ENCODE results near the gene PLA2G12A. TPM values are rescaled to one million over a fixed set of nuclear protein-coding genes. Genes with fewer than 3 reads are reported as not detected.

The PLA2G12A gene
- total and polyA plus RNA-seq, 4 donors, result 24.2 to 36.0 (median 31.3) TPM

- DNase-seq (no peak), ATAC-seq (ENCODE audit: insufficient read depth, low FRiP score) (no peak)
- H3K9ac ChIP-seq (ENCODE audit: insufficient read depth in 1 of 2, low read length in 2 of 2), result no peak overlapping the region
- no peaks in the 10 kb centered on the region for H3K36me3 ChIP-seq (ENCODE audit: control insufficient read depth in 4 of 4, insufficient read depth in 4 of 4, low read length in 4 of 4)
- no peaks in the 10 kb centered on the region for H3K9me3 ChIP-seq (ENCODE audit: control insufficient read depth in 4 of 4, insufficient read depth in 3 of 4, low read length in 3 of 4)
- no peak overlapping the region for H3K4me3 ChIP-seq
- H3K27ac ChIP-seq (ENCODE audit: low read depth in 1 of 2, low read length in 1 of 2), result no peak overlapping the region
- 70 to 91% methylated on average over 3 of the region's 3 CpGs for WGBS, 2 donors
- no peaks in the 10 kb centered on the region for H3K27me3 ChIP-seq (ENCODE audit: control insufficient read depth in 3 of 3, insufficient read depth in 3 of 3, low read length in 2 of 3)
- no peak for TF ChIP-seq CTCF (IDR thresholded peaks at IDR 0.05; ENCODE audit: control extremely low read depth, extremely low read depth)
- no peaks in the 10 kb centered on the region for H3K4me1 ChIP-seq (ENCODE audit: control insufficient read depth in 5 of 5, insufficient read depth in 5 of 5, low read length in 5 of 5)
Observed at GRCh38 chr4:109662771-109663170, 67.1 kb downstream of the PLA2G12A start.

- WGBS, 2 donors, result 77 to 89% methylated on average over 2 of the region's 2 CpGs
- H3K9me3 ChIP-seq (ENCODE audit: control insufficient read depth in 4 of 4, insufficient read depth in 3 of 4, low read length in 3 of 4), result no peaks in the 10 kb centered on the region
- no peaks in the 10 kb centered on the region for H3K4me1 ChIP-seq (ENCODE audit: control insufficient read depth in 5 of 5, insufficient read depth in 5 of 5, low read length in 5 of 5)
- H3K4me3 ChIP-seq, result no peak overlapping the region
- H3K36me3 ChIP-seq (ENCODE audit: control insufficient read depth in 4 of 4, insufficient read depth in 4 of 4, low read length in 4 of 4), result no peaks in the 10 kb centered on the region
- ATAC-seq (ENCODE audit: insufficient read depth, low FRiP score), result no peak
- no peak for TF ChIP-seq CTCF (IDR thresholded peaks at IDR 0.05; ENCODE audit: control extremely low read depth, extremely low read depth)
- H3K27me3 ChIP-seq (ENCODE audit: control insufficient read depth in 3 of 3, insufficient read depth in 3 of 3, low read length in 2 of 3), result no peaks in the 10 kb centered on the region
- H3K27ac ChIP-seq (ENCODE audit: low read depth in 1 of 2, low read length in 1 of 2), result no peak overlapping the region
- DNase-seq, result no peak
- no peak overlapping the region for H3K9ac ChIP-seq (ENCODE audit: insufficient read depth in 1 of 2, low read length in 2 of 2)
Observed at GRCh38 chr4:109662116-109662515, 67.8 kb downstream of the PLA2G12A start.

Small RNAs within 50 kb of the gene (small RNA-seq; reads per million reads assigned to genes)
- gene HIGD1AP14 (ENCODE audit: low replicate concordance), result not detected

Other genes with a start within 250 kb of the PLA2G12A start
- gene MCUB, start 169.8 kb downstream of the PLA2G12A start, total RNA-seq, result 10 to 100 TPM in 1 of 2 donors, 1 to 10 TPM in 1; 9.2 to 21.7 TPM
- gene MCUB, start 169.8 kb downstream of the PLA2G12A start, polyA plus RNA-seq, result 10 to 100 TPM; 10.1 to 25.3 TPM
- gene CASP6, start 26.6 kb downstream of the PLA2G12A start, total RNA-seq, result 10 to 100 TPM; 13.2 to 20.2 TPM
- gene CASP6, start 26.6 kb downstream of the PLA2G12A start, polyA plus RNA-seq, result 10 to 100 TPM; 12.0 to 13.2 TPM
- gene CFI, start 71.9 kb upstream of the PLA2G12A start, total RNA-seq, result 100 to 1,000 TPM in 1 of 2 donors, 10 to 100 TPM in 1; 61.9 to 150 TPM
- 10 to 100 TPM; 38.2 to 59.8 TPM for gene CFI, start 71.9 kb upstream of the PLA2G12A start, polyA plus RNA-seq
- gene GAR1, start 85.7 kb upstream of the PLA2G12A start, total RNA-seq, result 10 to 100 TPM in 1 of 2 donors, 1 to 10 TPM in 1; 7.4 to 11.5 TPM
- 10 to 100 TPM; 18.8 to 24.8 TPM for gene GAR1, start 85.7 kb upstream of the PLA2G12A start, polyA plus RNA-seq
- under 1 TPM in 1 of 2 donors, not detected in 1; 0.21 TPM for gene RRH, start 97.9 kb upstream of the PLA2G12A start, total RNA-seq
- under 1 TPM; 0.10 to 0.20 TPM for gene RRH, start 97.9 kb upstream of the PLA2G12A start, polyA plus RNA-seq
- under 1 TPM; 0.26 to 0.28 TPM for gene LRIT3, start 118.0 kb upstream of the PLA2G12A start, total RNA-seq
- gene LRIT3, start 118.0 kb upstream of the PLA2G12A start, polyA plus RNA-seq, result under 1 TPM; 0.10 to 0.37 TPM
- 1 to 10 TPM; 1.7 to 2.6 TPM for gene EGF, start 182.8 kb upstream of the PLA2G12A start, total RNA-seq
- gene EGF, start 182.8 kb upstream of the PLA2G12A start, polyA plus RNA-seq, result 1 to 10 TPM in 1 of 2 donors, under 1 TPM in 1; 0.75 to 1.4 TPM